Liver (tissue), 9 donors: ENCODE results near the gene BMPER. TPM values are rescaled to one million over a fixed set of nuclear protein-coding genes. Genes with fewer than 3 reads are reported as not detected.

Experiments
- DNase-seq: peaks from one replicate; pipeline ENCODE4 v3.0.0-alpha.2; 2017; ENCODE audit warnings: low spot score
- H3K27ac ChIP-seq, 2 donors: one replicate each; pipeline ENCODE4 v1.7.0; 2013; ENCODE audit warnings: inconsistent platforms in 2 of 2, low read length in 2 of 2, control low read depth in 1 of 2, low read depth in 1 of 2, mild to moderate bottlenecking in 1 of 2
- H3K27me3 ChIP-seq, 4 donors: one replicate each; pipeline versions ENCODE4 v1.6.1 to v1.7.0; 2013; ENCODE audit warnings: low read length in 3 of 4, inconsistent platforms in 1 of 4, mild to moderate bottlenecking in 1 of 4, moderate library complexity in 1 of 4; ENCODE audit not compliant: control insufficient read depth in 4 of 4, insufficient read depth in 4 of 4
- H3K36me3 ChIP-seq, 4 donors: one replicate each; pipeline versions ENCODE4 v1.6.1 to v1.7.0; 2013; ENCODE audit warnings: low read length in 3 of 4, mild to moderate bottlenecking in 3 of 4, low read depth in 1 of 4, moderate library complexity in 1 of 4; ENCODE audit not compliant: control insufficient read depth in 4 of 4, insufficient read depth in 3 of 4
- H3K4me1 ChIP-seq, 4 donors: one replicate each; pipeline versions ENCODE4 v1.6.1 to v1.7.0; 2013; ENCODE audit warnings: low read length in 3 of 4, mild to moderate bottlenecking in 3 of 4, moderate library complexity in 1 of 4; ENCODE audit not compliant: control insufficient read depth in 4 of 4, insufficient read depth in 4 of 4
- H3K4me3 ChIP-seq, 3 donors: one replicate each; pipeline versions ENCODE4 v1.6.1 to v1.7.0; 2013; ENCODE audit warnings: low read length in 3 of 3, control low read depth in 1 of 3, low read depth in 1 of 3, mild to moderate bottlenecking in 1 of 3
- H3K9ac ChIP-seq, 2 donors: one replicate each; pipeline ENCODE4 v1.7.0; 2013; ENCODE audit warnings: low read length in 2 of 2, mild to moderate bottlenecking in 2 of 2, moderate library complexity in 2 of 2, control low read depth in 1 of 2, low read depth in 1 of 2
- H3K9me3 ChIP-seq, 4 donors: one replicate each; pipeline versions ENCODE4 v1.6.1 to v1.7.0; 2013; ENCODE audit warnings: low read length in 3 of 4; ENCODE audit not compliant: control insufficient read depth in 4 of 4
- EGR1 ChIP-seq, 2 donors: IDR thresholded peaks; 2 replicates each; pipeline ENCODE4 v1.6.1; 2016 to 2018; ENCODE audit warnings: antibody characterized with exemption in 2 of 2, low read depth in 2 of 2
- FOXA1 ChIP-seq: IDR thresholded peaks from 2 replicates; pipeline ENCODE4 v1.6.1; 2016; ENCODE audit warnings: antibody characterized with exemption
- FOXA2 ChIP-seq: IDR thresholded peaks from 2 replicates; pipeline ENCODE4 v1.6.1; 2016; ENCODE audit warnings: antibody characterized with exemption
- GABPA ChIP-seq, 2 donors: IDR thresholded peaks in 1 of 2; conservative IDR thresholded peaks in 1 of 2; 2 replicates each; pipeline ENCODE4 v1.6.1; 2016; ENCODE audit warnings: antibody characterized with exemption in 2 of 2, mild to moderate bottlenecking in 1 of 2, moderate library complexity in 1 of 2
- HNF4A ChIP-seq, 2 donors: conservative IDR thresholded peaks; 2 replicates each; pipeline ENCODE4 v1.6.1; 2016; ENCODE audit warnings: antibody characterized with exemption in 2 of 2, mild to moderate bottlenecking in 2 of 2
- JUND ChIP-seq, 2 donors: IDR thresholded peaks; 2 replicates each; pipeline ENCODE4 v1.6.1; 2016; ENCODE audit warnings: antibody characterized with exemption in 2 of 2
- MAX ChIP-seq: IDR thresholded peaks from 2 replicates; pipeline ENCODE4 v1.6.1; 2016; ENCODE audit warnings: antibody characterized with exemption
- NR2F2 ChIP-seq: IDR thresholded peaks from 2 replicates; pipeline ENCODE4 v1.6.1; 2016; ENCODE audit warnings: antibody characterized with exemption
- RAD21 ChIP-seq, 2 donors: IDR thresholded peaks; 2 replicates each; pipeline ENCODE4 v1.6.1; 2016; ENCODE audit warnings: antibody characterized with exemption in 2 of 2, mild to moderate bottlenecking in 2 of 2
- REST ChIP-seq: IDR thresholded peaks from 2 replicates; pipeline ENCODE4 v1.6.1; 2016; ENCODE audit warnings: antibody characterized with exemption, mild to moderate bottlenecking
- RXRA ChIP-seq, 2 donors: IDR thresholded peaks; 2 replicates each; pipeline ENCODE4 v1.6.1; 2017 to 2018; ENCODE audit warnings: antibody characterized with exemption in 2 of 2, mild to moderate bottlenecking in 1 of 2
- SP1 ChIP-seq: IDR thresholded peaks from 2 replicates; pipeline ENCODE4 v1.6.1; 2018; ENCODE audit warnings: antibody characterized with exemption, mild to moderate bottlenecking
- TAF1 ChIP-seq: conservative IDR thresholded peaks from 2 replicates; pipeline ENCODE4 v1.6.1; 2016; ENCODE audit warnings: antibody characterized with exemption, mild to moderate bottlenecking
- YY1 ChIP-seq: IDR thresholded peaks from 2 replicates; pipeline ENCODE4 v1.6.1; 2016; ENCODE audit warnings: antibody characterized with exemption, mild to moderate bottlenecking
- WGBS: extraction: QIAGEN DNeasy Blood & Tissue Kit; methylation state at CpG from one replicate; pipeline ENCODE4 v1.1.7; 2013; 5-methylcytosine and 5-hydroxymethylcytosine counted together
- polyA plus RNA-seq, 2 donors: library from polyadenylated mRNA; stranded (reverse) in 1 of 2; unstranded in 1 of 2; fragments of 200-250 nt in 1 of 2; fragments of >200 nt in 1 of 2; fragmentation: Nextera tagmentation in 1 of 2; extraction: Ambion mirVana in 1 of 2; gene quantifications; one replicate each; pipeline versions ENCODE4 v1.2.1 to v1.2.3, GENCODE V29; 2013 to 2015
- total RNA-seq, 2 donors: library from RNA; depleted of rRNA; stranded (reverse); fragments of >200 nt; gene quantifications; one replicate each; pipeline ENCODE4 v1.2.3, GENCODE V29; 2014
- TF ChIP-seq, protein P1 (sequence below): IDR thresholded peaks from 2 replicates; pipeline ENCODE4 v1.6.1; 2016; ENCODE audit warnings: antibody characterized with exemption
- TF ChIP-seq, protein P2 (sequence below): fragments of 150-350 bp; IDR thresholded peaks from 2 replicates; pipeline ENCODE4 v1.5.1; 2017; ENCODE audit warnings: improper control_type of control experiment, low read depth, low read length; ENCODE audit not compliant: missing input control
- TF ChIP-seq, protein P3 (sequence below): IDR thresholded peaks from 2 replicates; pipeline ENCODE4 v1.6.1; 2016; ENCODE audit warnings: antibody characterized with exemption
- donor health status: healthy.
- donor health status: healthy.
- donor health status: healthy.
- donor health status: healthy.
- donor health status: healthy.

The BMPER gene
- total and polyA plus RNA-seq, 4 donors: 4.0 to 8.5 (median 6.2) TPM

GRCh38 chr7:33996899-33997298 is 91.6 kb downstream of the BMPER start:
- Histone ChIP-seq H3K36me3 (no peaks in the 10 kb centered on the region), H3K4me1 (no peaks in the 10 kb centered on the region), H3K27me3 (no peaks in the 10 kb centered on the region), H3K9me3 (no peaks in the 10 kb centered on the region), H3K27ac (no peak overlapping the region), H3K4me3 (no peak overlapping the region), H3K9ac (no peak overlapping the region)
- TF ChIP-seq SP1 (no peak), TAF1 (no peak), HNF4A (conservative IDR thresholded peaks at IDR 0.05) (no peak), FOXA2 (no peak), RXRA (IDR thresholded peaks at IDR 0.05) (no peak), RAD21 (IDR thresholded peaks at IDR 0.05) (no peak), EGR1 (IDR thresholded peaks at IDR 0.05; ENCODE audit: low read depth in 2 of 2) (no peak), MAX (no peak), NR2F2 (no peak), REST (no peak)
- TF ChIP-seq, protein P1, sequence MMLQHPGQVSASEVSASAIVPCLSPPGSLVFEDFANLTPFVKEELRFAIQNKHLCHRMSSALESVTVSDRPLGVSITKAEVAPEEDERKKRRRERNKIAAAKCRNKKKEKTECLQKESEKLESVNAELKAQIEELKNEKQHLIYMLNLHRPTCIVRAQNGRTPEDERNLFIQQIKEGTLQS: no peak
- TF ChIP-seq, protein P2, sequence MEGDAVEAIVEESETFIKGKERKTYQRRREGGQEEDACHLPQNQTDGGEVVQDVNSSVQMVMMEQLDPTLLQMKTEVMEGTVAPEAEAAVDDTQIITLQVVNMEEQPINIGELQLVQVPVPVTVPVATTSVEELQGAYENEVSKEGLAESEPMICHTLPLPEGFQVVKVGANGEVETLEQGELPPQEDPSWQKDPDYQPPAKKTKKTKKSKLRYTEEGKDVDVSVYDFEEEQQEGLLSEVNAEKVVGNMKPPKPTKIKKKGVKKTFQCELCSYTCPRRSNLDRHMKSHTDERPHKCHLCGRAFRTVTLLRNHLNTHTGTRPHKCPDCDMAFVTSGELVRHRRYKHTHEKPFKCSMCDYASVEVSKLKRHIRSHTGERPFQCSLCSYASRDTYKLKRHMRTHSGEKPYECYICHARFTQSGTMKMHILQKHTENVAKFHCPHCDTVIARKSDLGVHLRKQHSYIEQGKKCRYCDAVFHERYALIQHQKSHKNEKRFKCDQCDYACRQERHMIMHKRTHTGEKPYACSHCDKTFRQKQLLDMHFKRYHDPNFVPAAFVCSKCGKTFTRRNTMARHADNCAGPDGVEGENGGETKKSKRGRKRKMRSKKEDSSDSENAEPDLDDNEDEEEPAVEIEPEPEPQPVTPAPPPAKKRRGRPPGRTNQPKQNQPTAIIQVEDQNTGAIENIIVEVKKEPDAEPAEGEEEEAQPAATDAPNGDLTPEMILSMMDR: no peak
- 87% methylated on average over 1 of the region's 1 CpG for WGBS
- no peak for DNase-seq

DNA sequence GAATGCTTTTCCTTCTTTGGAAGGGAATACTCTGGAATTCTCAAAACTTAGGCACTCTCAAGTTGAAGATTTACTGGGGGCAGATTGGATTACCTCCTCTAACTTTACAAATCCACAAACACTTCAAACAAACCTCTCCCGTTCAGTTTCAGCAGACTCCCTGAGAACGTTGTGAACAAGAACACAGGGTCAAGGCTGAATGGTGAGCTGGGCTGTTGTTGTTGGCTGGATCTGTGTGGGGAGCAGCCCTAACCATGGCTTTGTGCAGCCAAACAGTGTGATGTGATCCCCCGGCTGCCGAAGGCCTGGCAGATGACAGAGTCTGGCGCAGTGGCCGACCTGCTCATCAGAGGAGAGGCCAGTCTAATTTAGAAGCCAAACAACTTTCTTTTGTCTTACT is 93.1 kb downstream of the BMPER start:
- H3K27ac ChIP-seq: no peak overlapping the region
- WGBS: 62% methylated on average over 6 of the region's 6 CpGs

More for the DNA sequence above, 93.1 kb downstream of the BMPER start:
- DNase-seq: no peak
- Histone ChIP-seq H3K27me3 (no peaks in the 10 kb centered on the region), H3K4me1 (no peaks in the 10 kb centered on the region), H3K9me3 (no peaks in the 10 kb centered on the region), H3K4me3 (no peak overlapping the region), H3K9ac (no peak overlapping the region), H3K36me3 (no peaks in the 10 kb centered on the region)
- TF ChIP-seq EGR1 (IDR thresholded peaks at IDR 0.05; ENCODE audit: low read depth in 2 of 2) (no peak), YY1 (no peak), SP1 (no peak), JUND (IDR thresholded peaks at IDR 0.05) (no peak), GABPA (IDR thresholded peaks at IDR 0.05 in 1 of 2, conservative IDR thresholded peaks at IDR 0.05 in 1 of 2) (no peak), HNF4A (conservative IDR thresholded peaks at IDR 0.05) (no peak), FOXA2 (no peak), FOXA1 (no peak), RXRA (IDR thresholded peaks at IDR 0.05) (no peak), MAX (no peak), REST (no peak)
- TF ChIP-seq, protein P1: no peak
- TF ChIP-seq, protein P3, sequence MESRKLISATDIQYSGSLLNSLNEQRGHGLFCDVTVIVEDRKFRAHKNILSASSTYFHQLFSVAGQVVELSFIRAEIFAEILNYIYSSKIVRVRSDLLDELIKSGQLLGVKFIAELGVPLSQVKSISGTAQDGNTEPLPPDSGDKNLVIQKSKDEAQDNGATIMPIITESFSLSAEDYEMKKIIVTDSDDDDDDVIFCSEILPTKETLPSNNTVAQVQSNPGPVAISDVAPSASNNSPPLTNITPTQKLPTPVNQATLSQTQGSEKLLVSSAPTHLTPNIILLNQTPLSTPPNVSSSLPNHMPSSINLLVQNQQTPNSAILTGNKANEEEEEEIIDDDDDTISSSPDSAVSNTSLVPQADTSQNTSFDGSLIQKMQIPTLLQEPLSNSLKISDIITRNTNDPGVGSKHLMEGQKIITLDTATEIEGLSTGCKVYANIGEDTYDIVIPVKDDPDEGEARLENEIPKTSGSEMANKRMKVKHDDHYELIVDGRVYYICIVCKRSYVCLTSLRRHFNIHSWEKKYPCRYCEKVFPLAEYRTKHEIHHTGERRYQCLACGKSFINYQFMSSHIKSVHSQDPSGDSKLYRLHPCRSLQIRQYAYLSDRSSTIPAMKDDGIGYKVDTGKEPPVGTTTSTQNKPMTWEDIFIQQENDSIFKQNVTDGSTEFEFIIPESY: no peak
- TF ChIP-seq, protein P2: no peak
